Stomach (tissue), 4 donors: Measurements from ENCODE around the gene NMNAT2.

Source experiments
- CTCF ChIP-seq, 7 experiments: fragments of 450-650 bp in 4 of 7; fragments of 200-600 bp in 3 of 7; sonication (generic) in 3 of 7; IDR thresholded peaks; one replicate each; pipeline ENCODE4 v1.5.1; 2016 to 2019; ENCODE audit warnings: antibody characterized with exemption in 7 of 7, control low read depth in 2 of 7, mild to moderate bottlenecking in 1 of 7
- POLR2A ChIP-seq, 4 donors: fragments of 450-650 bp; IDR thresholded peaks; one replicate each; pipeline ENCODE4 v1.6.1; 2016; ENCODE audit warnings: antibody characterized with exemption in 4 of 4, control low read depth in 2 of 4, mild to moderate bottlenecking in 1 of 4, moderate library complexity in 1 of 4
- POLR2AphosphoS5 ChIP-seq, 3 donors: sonication (generic); formaldehyde crosslinking; IDR thresholded peaks; one replicate each; pipeline ENCODE4 v1.6.1; 2016; ENCODE audit warnings: antibody characterized with exemption in 3 of 3

DNA sequence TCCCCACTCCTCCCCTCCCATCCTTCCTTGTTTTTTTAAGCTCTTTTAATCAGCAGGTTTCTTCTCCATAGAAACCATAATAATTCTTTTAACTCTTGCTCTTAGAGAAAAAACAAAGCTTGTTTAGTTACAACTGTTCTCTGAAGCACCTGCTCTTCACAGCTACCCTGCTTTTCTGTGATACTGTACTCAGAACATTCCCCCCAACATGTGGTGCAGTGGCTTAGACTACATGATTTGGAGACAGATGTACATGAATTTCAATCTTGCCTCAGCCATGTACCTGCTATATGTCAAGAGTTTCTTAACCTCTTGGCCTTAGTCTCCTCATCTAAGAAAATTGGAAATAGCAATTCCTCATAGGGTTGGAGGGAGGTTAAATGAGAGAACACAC is 198.6 kb downstream of the NMNAT2 start:
- TF ChIP-seq CTCF (IDR thresholded peaks at IDR 0.05) (no peak), POLR2A (IDR thresholded peaks at IDR 0.05) (no peak), POLR2AphosphoS5 (IDR thresholded peaks at IDR 0.05) (no peak)
